H1 (cell line): Measurements from ENCODE around the gene CNBD2. TPM values are rescaled to one million over a fixed set of nuclear protein-coding genes. Genes with fewer than 3 reads are reported as not detected.
"Not testable (repeated sequence)": the region's sequence is repeated elsewhere in the genome, so short reads cannot be mapped to it uniquely, and the experiment has no call there.

ENCODE experiments used
- CTCF ChIA-PET: fragments of 300-600 bp; sonication (Branson Sonifier 250); formaldehyde crosslinking; loops from one replicate; lab custom pipeline; 2021; ENCODE audit not compliant: partially characterized antibody; lab: Charles Lee
- POLR2A ChIA-PET: fragments of 300-600 bp; sonication (Branson Sonifier 250); formaldehyde crosslinking; loops from one replicate; lab custom pipeline; 2021; ENCODE audit warnings: inconsistent platforms; ENCODE audit not compliant: partially characterized antibody; lab: Charles Lee
- DNase-seq, 2 experiments: peaks; one replicate each; pipeline versions ENCODE4 v3.0.0 to v3.0.0-alpha.2; 2010 to 2022; ENCODE audit warnings: low spot score in 2 of 2, low read depth in 1 of 2, mixed read lengths in 1 of 2
- FAIRE-seq: peaks from 2 replicates; lab custom pipeline; 2011; peaks lifted over from hg19 to GRCh38; lab: Jason Lieb, UNC
- H2AFZ ChIP-seq: 2 replicates; pipeline ENCODE4 v1.8.1; 2012; ENCODE audit warnings: low read length, inconsistent platforms
- H2AK5ac ChIP-seq: 2 replicates; pipeline ENCODE4 v1.6.1; 2013; ENCODE audit warnings: low read depth, low read length
- H2BK120ac ChIP-seq: replicated peaks from 2 replicates; pipeline ENCODE3; 2013; ENCODE audit warnings: low read depth, low read length, inconsistent platforms
- H2BK12ac ChIP-seq: 2 replicates; pipeline ENCODE4 v1.6.1; 2013; ENCODE audit warnings: low read depth, low read length
- H2BK15ac ChIP-seq: 2 replicates; pipeline ENCODE4 v1.6.1; 2013; ENCODE audit warnings: low read length
- H2BK20ac ChIP-seq: 2 replicates; pipeline ENCODE4 v1.6.1; 2013; ENCODE audit warnings: low read length
- H2BK5ac ChIP-seq: 2 replicates; pipeline ENCODE4 v1.6.1; 2013; ENCODE audit warnings: low read depth, low read length
- H3K14ac ChIP-seq: 2 replicates; pipeline ENCODE4 v1.6.1; 2013; ENCODE audit warnings: inconsistent platforms; ENCODE audit not compliant: insufficient read length
- H3K18ac ChIP-seq: 2 replicates; pipeline ENCODE4 v1.6.1; 2013; ENCODE audit warnings: low read length; ENCODE audit errors: extremely low read depth
- H3K23ac ChIP-seq: 2 replicates; pipeline ENCODE4 v1.6.1; 2013; ENCODE audit warnings: inconsistent platforms; ENCODE audit not compliant: insufficient read length
- H3K23me2 ChIP-seq: 2 replicates; pipeline ENCODE4 v1.6.1; 2013; ENCODE audit warnings: low read depth, low read length
- H3K27ac ChIP-seq: 2 replicates; pipeline ENCODE4 v1.6.1; 2011; ENCODE audit warnings: low read depth, low read length, inconsistent platforms
- H3K27me3 ChIP-seq, 4 experiments: replicated peaks in 1 of 4; 1 replicate in 1 of 4; 2 replicates in 3 of 4; pipeline versions ENCODE4 v1.6.1 to v1.8.1; 2011 to 2013; ENCODE audit warnings: low read length in 3 of 4, mild to moderate bottlenecking in 3 of 4, inconsistent platforms in 2 of 4, mixed read lengths in 2 of 4, moderate library complexity in 1 of 4; ENCODE audit not compliant: control insufficient read depth in 3 of 4, insufficient read depth in 3 of 4; ENCODE audit errors: extremely low read depth in 1 of 4
- H3K36me3 ChIP-seq, 4 experiments: 2 replicates each; pipeline versions ENCODE4 v1.6.1 to v1.8.1; 2011 to 2013; ENCODE audit warnings: mild to moderate bottlenecking in 4 of 4, low read length in 3 of 4, moderate library complexity in 2 of 4, control low read depth in 1 of 4, inconsistent platforms in 1 of 4; ENCODE audit not compliant: insufficient read depth in 4 of 4, control insufficient read depth in 2 of 4
- H3K4ac ChIP-seq: replicated peaks from 2 replicates; pipeline ENCODE3; 2013; ENCODE audit warnings: low read length, low read depth, mixed read lengths, inconsistent platforms; ENCODE audit not compliant: insufficient read length
- H3K4me1 ChIP-seq, 4 experiments: replicated peaks in 1 of 4; 1 replicate in 1 of 4; 2 replicates in 3 of 4; pipeline versions ENCODE4 v1.6.1 to v1.8.1; 2011 to 2013; ENCODE audit warnings: low read length in 3 of 4, inconsistent platforms in 2 of 4, mixed read lengths in 1 of 4; ENCODE audit not compliant: insufficient read depth in 4 of 4, control insufficient read depth in 3 of 4
- H3K4me2 ChIP-seq, 2 experiments: 2 replicates each; pipeline versions ENCODE4 v1.6.1 to v1.8.1; 2011 to 2013; ENCODE audit warnings: low read depth in 2 of 2, low read length in 2 of 2, control low read depth in 1 of 2, inconsistent platforms in 1 of 2, mild to moderate bottlenecking in 1 of 2; ENCODE audit not compliant: insufficient read depth in 1 of 2
- H3K4me3 ChIP-seq, 4 experiments: fragments of 200-600, 300-600 bp in 1 of 4; sonication (generic), shearing (Covaris generic), sonication (Bioruptor Twin) in 1 of 4; 2 replicates each; pipeline versions ENCODE4 v1.5.1 to v1.8.1; 2011 to 2016; ENCODE audit warnings: low read length in 4 of 4, low read depth in 3 of 4, control low read depth in 2 of 4, inconsistent platforms in 2 of 4, mild to moderate bottlenecking in 2 of 4, mixed read lengths in 1 of 4, moderate library complexity in 1 of 4; ENCODE audit not compliant: insufficient read depth in 2 of 4; ENCODE audit errors: extremely low read depth in 1 of 4
- H3K56ac ChIP-seq: replicated peaks from 2 replicates; pipeline ENCODE3; 2013; ENCODE audit warnings: low read depth, mild to moderate bottlenecking, mixed read lengths, low read length, inconsistent platforms; ENCODE audit not compliant: insufficient read length
- H3K79me1 ChIP-seq: 2 replicates; pipeline ENCODE4 v1.6.1; 2013; ENCODE audit warnings: low read depth, low read length, control low read depth
- H3K79me2 ChIP-seq, 2 experiments: 2 replicates each; pipeline versions ENCODE4 v1.6.1 to v1.8.1; 2012 to 2013; ENCODE audit warnings: low read length in 2 of 2, mild to moderate bottlenecking in 2 of 2, inconsistent platforms in 1 of 2; ENCODE audit not compliant: insufficient read depth in 2 of 2, control insufficient read depth in 1 of 2
- H3K9ac ChIP-seq, 4 experiments: replicated peaks in 1 of 4; 1 replicate in 1 of 4; 2 replicates in 3 of 4; pipeline versions ENCODE4 v1.6.1 to v1.8.1; 2011 to 2013; ENCODE audit warnings: low read depth in 3 of 4, low read length in 3 of 4, control low read depth in 2 of 4, mild to moderate bottlenecking in 2 of 4, moderate library complexity in 2 of 4, inconsistent platforms in 1 of 4; ENCODE audit errors: extremely low read depth in 1 of 4
- H3K9me3 ChIP-seq, 2 experiments: 2 replicates each; pipeline versions ENCODE4 v1.6.1 to v1.8.1; 2012 to 2013; ENCODE audit warnings: mild to moderate bottlenecking in 2 of 2, moderate library complexity in 2 of 2, control low read depth in 1 of 2, inconsistent platforms in 1 of 2, low read depth in 1 of 2, low read length in 1 of 2, mixed read lengths in 1 of 2; ENCODE audit not compliant: insufficient read depth in 2 of 2
- H4K20me1 ChIP-seq, 2 experiments: replicated peaks in 1 of 2; 2 replicates each; pipeline versions ENCODE3 to v1.8.1; 2011 to 2013; ENCODE audit warnings: inconsistent platforms in 2 of 2, low read length in 2 of 2, mild to moderate bottlenecking in 1 of 2; ENCODE audit not compliant: insufficient read depth in 2 of 2, control insufficient read depth in 1 of 2
- H4K5ac ChIP-seq: 2 replicates; pipeline ENCODE4 v1.6.1; 2013; ENCODE audit warnings: low read length, low read depth, mixed read lengths, inconsistent platforms; ENCODE audit not compliant: insufficient read length
- H4K8ac ChIP-seq: 2 replicates; pipeline ENCODE4 v1.8.0; 2013; ENCODE audit warnings: mild to moderate bottlenecking, moderate library complexity, low read length, inconsistent platforms; ENCODE audit not compliant: insufficient read depth; ENCODE audit errors: extremely low read depth
- H4K91ac ChIP-seq: replicated peaks from 2 replicates; pipeline ENCODE3; 2013; ENCODE audit warnings: low read length, mixed read lengths, inconsistent platforms; ENCODE audit not compliant: insufficient read length
- WGBS, 2 experiments: shearing (Covaris generic) in 1 of 2; methylation state at CpG; one replicate each; pipeline versions ENCODE4 v1.1.6 to v1.1.7; 2013 to 2015; ENCODE audit warnings: low lambda C conversion rate in 2 of 2, mixed read lengths in 2 of 2, inconsistent platforms in 1 of 2, low coverage in 1 of 2, missing lambda C conversion rate in 1 of 2; ENCODE audit not compliant: insufficient replicate concordance in 2 of 2, insufficient coverage in 1 of 2, insufficient read length in 1 of 2; ENCODE audit errors: extremely low coverage in 1 of 2, missing lambda C conversion rate in 1 of 2; 5-methylcytosine and 5-hydroxymethylcytosine counted together
- polyA plus RNA-seq, 7 experiments: library from polyadenylated mRNA; depleted of rRNA in 3 of 7; stranded (reverse) in 5 of 7; unstranded in 2 of 7; fragments of >200 nt in 5 of 7; fragments of 200-250 nt in 2 of 7; gene quantifications; 1 replicate in 5 of 7; 2 replicates in 1 of 7; 4 replicates in 1 of 7; pipeline versions ENCODE4 v1.2.1 to v1.2.3, GENCODE V29; 2011 to 2013; ENCODE audit warnings: missing spikeins in 2 of 7, mixed read lengths in 2 of 7
- total RNA-seq: library from RNA; stranded (reverse); fragmentation: NEBNext Ultra II Directional; extraction: Animal tissue kit (Norgen Biotek cat#: 25700); gene quantifications from 2 replicates; pipeline ENCODE4 v1.2.1, GENCODE V29; 2021

Gene CNBD2
- total and polyA plus RNA-seq, 2 of the 8 experiments (the other 6 are each of a cell fraction or from before 2014, with no cell fraction given) = 2.6 to 4.5 TPM

- 91% methylated on average over 9 of the region's 9 CpGs; no CpG with 5 or more reads in 1 of the 2 experiments for WGBS, 2 experiments
- not testable (repeated sequence) for H3K27ac ChIP-seq, H2BK12ac ChIP-seq, H4K8ac ChIP-seq, H3K56ac ChIP-seq, H2BK5ac ChIP-seq, FAIRE-seq, H4K91ac ChIP-seq, H2BK120ac ChIP-seq, H3K27me3 ChIP-seq, H2AK5ac ChIP-seq, H2BK15ac ChIP-seq, H3K14ac ChIP-seq, H3K23me2 ChIP-seq, H2BK20ac ChIP-seq, DNase-seq, H3K23ac ChIP-seq, H3K9ac ChIP-seq, H3K9me3 ChIP-seq, H3K4me2 ChIP-seq, H4K5ac ChIP-seq, H2AFZ ChIP-seq, H3K18ac ChIP-seq, H3K4ac ChIP-seq, H4K20me1 ChIP-seq, H3K36me3 ChIP-seq, H3K79me1 ChIP-seq, H3K4me3 ChIP-seq
- ChIA-PET CTCF (interaction anchor here (1.0 to 2.0 kb wide), 2 partner anchors 43 to 84 kb away, joined by 3 to 4 read pairs; no protein-coding TSS in a partner anchor), POLR2A (interaction anchor here (1.2 kb wide), 1 partner anchor 9 kb away, joined by 4 read pairs; no protein-coding TSS in a partner anchor)
- Histone ChIP-seq H3K79me2 (peaks cover 0 to 15% of the 10 kb centered on the region in 2 experiments; a peak in 3 of 4 replicates), H3K4me1 (peaks cover 4 to 10% (median 6%) of the 10 kb centered on the region in 4 experiments; a peak in 6 of 7 replicates)
These were observed 85.6 kb downstream of the CNBD2 start for GRCh38 chr20:36053863-36054518.
